ENCODE measurements around the gene INTU. TPM values are rescaled to one million over a fixed set of nuclear protein-coding genes. Genes with fewer than 3 reads are reported as not detected.

INTU gene
- total and polyA plus RNA-seq, 2 experiments from 2014 or later, result 3.9 to 18.0 TPM

- Histone ChIP-seq H3K4me1 (ENCODE audit: low read depth) (no peaks in the 10 kb centered on the region), H3K27me3 (no peaks in the 10 kb centered on the region), H3K27ac (no peak overlapping the region), H3K9me3 (ENCODE audit: low read depth) (no peaks in the 10 kb centered on the region), H3K4me3 (no peak overlapping the region), H3K36me3 (no peaks in the 10 kb centered on the region)
- TF ChIP-seq CTCF (IDR thresholded peaks at IDR 0.05; ENCODE audit: low read depth, low read length), result no peak
- DNase-seq (ENCODE audit: low read depth in 1 of 2, low spot score in 1 of 2), result no peak
Observed at GRCh38 chr4:127747883-127748282, 115.1 kb downstream of the INTU start.

DNA sequence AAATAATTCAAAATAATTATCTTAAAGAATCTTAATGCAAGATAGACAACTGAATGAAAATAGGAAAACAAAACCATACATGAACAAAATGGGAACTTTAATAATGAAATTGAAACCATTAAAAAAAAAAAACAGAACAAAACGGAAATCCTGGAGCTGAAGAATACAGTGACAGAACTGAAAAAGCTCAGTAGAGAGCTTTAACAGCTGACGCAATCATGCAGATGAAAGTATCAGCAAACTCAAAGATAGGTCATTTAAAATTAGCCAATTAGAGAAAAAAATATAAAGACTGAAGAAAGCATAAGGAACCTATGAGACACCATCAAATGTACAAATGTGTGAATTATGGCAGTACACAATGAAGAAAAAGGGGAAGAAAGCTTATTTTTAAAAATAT is 116.2 kb downstream of the INTU start:
- TF ChIP-seq CTCF (IDR thresholded peaks at IDR 0.05; ENCODE audit: low read depth, low read length), result no peak
- Histone ChIP-seq H3K4me1 (ENCODE audit: low read depth) (no peaks in the 10 kb centered on the region), H3K4me3 (no peak overlapping the region), H3K9me3 (ENCODE audit: low read depth) (no peaks in the 10 kb centered on the region), H3K36me3 (no peaks in the 10 kb centered on the region), H3K27me3 (no peaks in the 10 kb centered on the region), H3K27ac (no peak overlapping the region)
- DNase-seq (ENCODE audit: low read depth in 1 of 2, low spot score in 1 of 2), result no peak

- H3K4me3 ChIP-seq, result no peak overlapping the region
- DNase-seq (ENCODE audit: low read depth in 1 of 2, low spot score in 1 of 2), result no peak
- no peaks in the 10 kb centered on the region for H3K9me3 ChIP-seq (ENCODE audit: low read depth)
- H3K27me3 ChIP-seq, result no peaks in the 10 kb centered on the region
- no peak for TF ChIP-seq CTCF (IDR thresholded peaks at IDR 0.05; ENCODE audit: low read depth, low read length)
- H3K4me1 ChIP-seq (ENCODE audit: low read depth), result no peaks in the 10 kb centered on the region
- H3K27ac ChIP-seq, result no peak overlapping the region
- no peaks in the 10 kb centered on the region for H3K36me3 ChIP-seq
Observed at GRCh38 chr4:127756906-127757305, 124.1 kb downstream of the INTU start.

DNA sequence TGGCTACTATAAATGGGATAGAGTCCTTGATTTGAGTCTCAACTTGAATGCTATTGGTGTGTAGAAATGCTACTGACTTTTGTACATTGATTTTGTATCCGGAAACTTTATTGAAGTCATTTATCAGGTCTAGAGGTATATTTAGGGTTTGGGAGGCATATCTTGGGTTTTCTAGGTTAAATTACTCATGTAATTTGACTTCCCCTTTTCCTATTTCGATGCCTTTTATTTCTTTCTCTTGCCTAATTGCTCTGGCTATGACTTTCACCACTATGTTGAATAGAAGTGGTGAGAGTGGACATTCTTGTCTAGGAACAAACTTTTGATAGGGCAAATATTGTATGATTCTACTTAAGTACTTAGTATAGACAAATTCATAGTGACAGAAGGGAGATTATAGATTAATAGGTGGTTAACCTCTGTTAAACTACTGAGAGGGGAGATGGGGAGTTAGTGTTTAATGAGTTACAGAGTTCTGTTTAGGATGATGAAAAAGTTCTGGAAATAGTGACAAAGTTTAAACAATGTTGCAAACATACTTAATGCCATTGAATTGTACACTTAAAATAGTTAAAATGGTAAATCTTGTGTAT is 126.6 kb downstream of the INTU start:
- Histone ChIP-seq H3K36me3 (no peaks in the 10 kb centered on the region), H3K27ac (no peak overlapping the region), H3K4me3 (no peak overlapping the region), H3K9me3 (ENCODE audit: low read depth) (no peaks in the 10 kb centered on the region), H3K27me3 (no peaks in the 10 kb centered on the region), H3K4me1 (ENCODE audit: low read depth) (no peaks in the 10 kb centered on the region)
- no peak for DNase-seq (ENCODE audit: low read depth in 1 of 2, low spot score in 1 of 2)
- TF ChIP-seq CTCF (IDR thresholded peaks at IDR 0.05; ENCODE audit: low read depth, low read length), result no peak

DNA sequence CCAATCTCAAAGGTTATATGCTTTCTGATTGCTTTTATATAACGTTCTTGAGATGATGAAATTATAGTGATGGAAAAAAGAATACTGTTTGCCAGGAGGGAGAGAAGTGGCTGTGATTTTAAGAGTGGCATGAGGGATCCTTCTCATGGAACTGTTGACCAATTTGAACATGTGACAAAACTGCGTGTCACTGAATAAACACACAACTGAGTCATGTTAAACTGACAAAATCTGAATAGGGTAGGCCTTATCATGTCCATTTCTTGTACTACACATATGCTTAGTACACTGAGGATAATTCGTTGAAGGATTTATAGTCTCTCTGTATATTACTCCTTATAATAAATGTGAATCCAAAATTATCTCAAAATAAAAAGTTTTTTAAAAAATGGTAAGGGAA is 127.1 kb downstream of the INTU start:
- no peak overlapping the region for H3K4me3 ChIP-seq
- H3K9me3 ChIP-seq (ENCODE audit: low read depth), result no peaks in the 10 kb centered on the region
- DNase-seq (ENCODE audit: low read depth in 1 of 2, low spot score in 1 of 2), result no peak
- no peak overlapping the region for H3K27ac ChIP-seq
- no peaks in the 10 kb centered on the region for H3K27me3 ChIP-seq
- no peaks in the 10 kb centered on the region for H3K4me1 ChIP-seq (ENCODE audit: low read depth)
- H3K36me3 ChIP-seq, result no peaks in the 10 kb centered on the region
- no peak for TF ChIP-seq CTCF (IDR thresholded peaks at IDR 0.05; ENCODE audit: low read depth, low read length)

Measured in cardiac muscle cell (in vitro differentiated cells and primary cell).